GM21528 (cell line): Measurements from ENCODE around the gene ITFG1.
"Not testable (repeated sequence)": the region's sequence is repeated elsewhere in the genome, so short reads cannot be mapped to it uniquely, and the experiment has no call there.

Source experiments
- ATAC-seq: cut with Tn5 transposase; IDR thresholded peaks from one replicate; pipeline ENCODE4 v1.9.1; 2021; ENCODE audit warnings: mild to moderate bottlenecking, moderate library complexity; ENCODE audit not compliant: unreplicated experiment, low FRiP score

The ITFG1 gene

DNA sequence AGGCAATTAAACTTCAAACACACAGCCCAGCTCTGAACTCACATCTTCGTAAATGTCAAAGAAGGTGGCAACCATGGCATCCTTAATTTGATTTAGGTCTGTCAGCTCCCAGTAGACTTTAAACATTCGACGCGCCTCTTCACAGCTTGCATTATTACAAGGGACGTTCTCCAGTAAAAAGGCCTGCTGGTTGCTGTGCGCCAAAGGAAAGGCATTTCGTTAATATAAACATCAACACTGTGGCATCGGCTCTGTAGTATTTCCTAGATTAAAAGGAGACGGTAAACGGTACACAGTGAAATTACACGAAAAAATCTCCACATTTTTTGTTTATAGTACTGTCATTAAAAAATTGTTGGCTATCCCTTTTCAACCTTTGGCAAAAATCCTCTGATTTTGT lies 200.4 kb downstream of the ITFG1 start:
- no peak for ATAC-seq

- no peak for ATAC-seq
These were observed 201.9 kb downstream of the ITFG1 start for GRCh38 chr16:47258874-47259461.

DNA sequence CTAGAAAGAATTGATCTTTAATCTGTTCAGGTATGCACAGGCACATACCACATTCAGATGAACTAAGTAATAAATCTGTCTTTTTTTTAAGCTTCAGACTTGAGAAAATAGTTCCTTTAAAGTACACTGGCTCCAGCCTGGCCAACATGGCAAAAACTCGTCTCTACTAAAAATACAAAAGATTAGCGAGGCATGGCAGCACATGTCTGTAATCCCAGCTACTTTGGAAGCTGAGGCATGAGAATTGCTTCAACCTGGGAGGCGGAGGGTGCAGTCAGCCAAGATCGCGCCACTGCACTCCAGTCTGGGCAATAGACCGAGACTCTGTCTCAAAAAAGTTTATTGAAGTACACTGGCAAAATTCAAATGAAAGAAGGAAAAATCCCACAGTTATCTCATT lies 206.1 kb downstream of the ITFG1 start:
- ATAC-seq, result no peak

DNA sequence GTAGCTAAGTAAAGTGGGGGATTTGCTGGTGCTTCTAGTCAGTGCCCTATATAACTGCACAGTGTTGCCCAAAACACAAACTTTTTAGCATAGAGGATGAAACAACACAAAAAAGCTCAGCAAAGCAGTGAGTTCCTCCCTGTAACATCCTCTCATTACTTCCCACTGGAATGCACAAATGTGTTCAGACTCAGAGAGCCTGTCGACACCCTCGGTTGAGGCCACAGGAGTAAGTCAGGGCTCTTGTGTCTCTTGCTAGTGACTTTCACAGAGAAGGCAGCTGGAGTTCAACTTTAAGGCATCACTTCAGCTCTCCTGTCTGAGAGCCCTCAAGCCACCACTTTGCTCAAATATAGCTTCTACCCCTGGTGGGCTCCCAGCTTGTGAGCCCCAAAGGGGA lies 209.9 kb downstream of the ITFG1 start:
- no peak for ATAC-seq

GRCh38 chr16:47247690-47248089 lies 213.2 kb downstream of the ITFG1 start:
- no peak for ATAC-seq

- no peak for ATAC-seq
These were observed 216.7 kb downstream of the ITFG1 start for GRCh38 chr16:47244206-47244605.

DNA sequence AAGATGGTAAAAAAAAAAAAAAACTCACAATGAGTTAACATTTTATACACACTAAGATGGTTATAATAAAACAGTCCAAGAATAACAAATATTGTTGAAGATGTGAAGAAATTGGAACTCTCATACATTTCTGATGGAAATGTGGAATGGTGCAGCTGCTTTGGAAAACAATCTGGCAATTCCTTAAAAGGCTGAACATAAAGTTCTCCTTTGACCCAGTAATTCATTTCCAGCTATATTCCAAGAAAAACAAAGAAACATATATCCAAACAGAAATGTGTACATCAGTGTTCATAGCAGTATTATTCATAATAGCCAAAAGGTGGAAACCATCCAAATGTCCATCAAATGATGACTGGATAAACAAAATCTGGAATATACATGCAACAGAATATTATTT lies 219.8 kb downstream of the ITFG1 start:
- no peak for ATAC-seq

DNA sequence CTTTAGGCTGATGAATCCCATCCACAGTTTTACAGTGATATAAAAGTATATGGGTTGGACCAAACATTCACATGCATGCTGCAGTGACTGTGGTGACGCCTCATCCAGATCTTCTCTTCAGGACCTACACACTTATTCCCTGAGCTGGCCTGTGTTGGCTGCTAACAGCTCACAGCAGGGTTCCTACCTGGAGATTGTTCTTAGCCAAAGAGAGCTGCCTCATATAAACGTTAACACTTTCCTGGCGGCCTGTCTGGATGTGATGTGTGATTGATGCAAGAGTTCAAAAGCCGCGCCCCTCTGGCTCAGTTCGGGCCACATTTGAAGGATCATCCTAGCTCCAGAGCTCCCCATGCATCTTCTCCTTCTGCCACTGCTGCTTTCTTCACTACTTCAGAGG lies 224.1 kb downstream of the ITFG1 start:
- ATAC-seq, result no peak

GRCh38 chr16:47230296-47230695 lies 230.6 kb downstream of the ITFG1 start:
- no peak for ATAC-seq

GRCh38 chr16:47229053-47230050 lies 231.5 kb downstream of the ITFG1 start:
- no peak for ATAC-seq

- ATAC-seq, result no peak
These were observed 232.6 kb downstream of the ITFG1 start for GRCh38 chr16:47228241-47228640.

- ATAC-seq, result no peak
These were observed 247.0 kb downstream of the ITFG1 start for GRCh38 chr16:47213761-47214440.

GRCh38 chr16:47211218-47211617 lies 249.6 kb downstream of the ITFG1 start:
- no peak for ATAC-seq

- no peak for ATAC-seq
These were observed 255.9 kb downstream of the ITFG1 start for GRCh38 chr16:47204736-47205504.

GRCh38 chr16:47203433-47203832 lies 257.4 kb downstream of the ITFG1 start:
- ATAC-seq, result not testable (repeated sequence)

- no peak for ATAC-seq
These were observed 262.7 kb downstream of the ITFG1 start for GRCh38 chr16:47198180-47198575.

DNA sequence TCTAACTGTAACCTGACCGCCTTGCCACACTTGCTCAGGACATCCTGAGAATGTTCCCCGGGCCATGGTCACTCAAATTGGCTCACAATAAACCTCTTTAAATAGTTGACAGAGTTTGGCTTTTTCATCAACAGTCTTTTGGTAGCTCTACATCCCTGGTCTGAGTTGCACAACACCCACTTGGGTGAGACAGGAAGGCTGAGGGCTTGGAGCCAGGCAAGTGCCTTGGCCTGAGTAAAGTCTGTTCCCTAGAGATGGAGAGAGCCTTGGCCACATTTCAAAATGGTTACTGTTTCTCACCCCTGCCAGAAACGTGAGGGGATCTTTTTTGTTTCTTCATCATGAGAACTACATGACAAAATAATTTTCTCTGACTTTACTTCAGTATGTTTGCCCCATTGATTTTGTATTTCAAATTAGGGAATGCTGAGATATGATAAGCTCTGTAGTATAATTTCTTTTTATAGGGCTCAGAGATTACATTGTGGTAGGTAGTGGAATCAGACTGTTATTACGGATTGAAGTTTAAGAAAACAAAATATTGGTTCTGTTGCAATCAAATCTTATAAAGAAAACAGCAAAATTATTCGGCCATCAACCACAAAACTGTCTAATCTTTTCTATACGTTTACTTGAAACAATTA lies 263.2 kb downstream of the ITFG1 start:
- ATAC-seq, result no peak

DNA sequence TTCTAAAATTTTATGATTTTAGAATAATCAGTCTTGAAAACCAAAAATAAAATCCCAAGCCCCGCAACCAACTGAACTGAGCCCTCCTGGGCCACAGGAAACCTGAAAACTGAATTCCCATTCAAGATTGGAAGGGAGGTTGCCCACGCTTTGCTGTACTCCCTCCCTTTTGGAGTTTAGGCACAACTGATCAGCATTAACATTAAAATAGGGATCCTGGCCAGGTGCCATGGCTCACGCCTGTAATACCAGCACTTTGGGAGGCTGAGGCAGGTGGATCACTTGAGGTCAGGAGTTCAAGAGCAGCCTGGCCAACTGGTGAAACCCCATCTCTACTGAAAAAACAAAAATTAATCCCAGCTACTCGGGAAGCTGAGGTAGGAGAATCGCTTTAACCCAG lies 264.4 kb downstream of the ITFG1 start:
- ATAC-seq, result no peak

- ATAC-seq, result no peak
These were observed 278.5 kb downstream of the ITFG1 start for GRCh38 chr16:47182318-47182717.

DNA sequence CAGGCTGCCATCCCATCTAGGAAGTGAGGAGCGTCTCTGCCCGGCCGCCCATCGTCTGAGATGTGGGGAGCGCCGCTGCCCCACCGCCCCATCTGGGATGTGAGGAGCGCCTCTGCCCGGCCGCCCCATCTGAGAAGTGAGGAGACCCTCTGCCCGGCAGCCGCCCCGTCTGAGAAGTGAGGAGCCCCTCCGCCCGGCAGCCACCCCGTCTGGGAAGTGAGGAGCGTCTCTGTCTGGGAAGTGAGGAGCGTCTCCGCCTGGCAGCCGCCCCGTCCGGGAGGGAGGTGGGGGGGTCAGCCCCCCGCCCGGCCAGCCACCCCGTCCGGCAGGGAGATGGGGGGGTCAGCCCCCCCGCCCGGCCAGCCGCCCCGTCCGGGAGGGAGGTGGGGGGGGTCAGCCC lies 279.8 kb downstream of the ITFG1 start:
- ATAC-seq, result not testable (repeated sequence)
